ENCODE measurements around the gene RMND1. TPM values are rescaled to one million over a fixed set of nuclear protein-coding genes. Genes with fewer than 3 reads are reported as not detected.

RMND1 gene
- total RNA-seq, 1 experiment from 2014 or later = 37.6 TPM

GRCh38 chr6:151447237-151447636 lies 4.7 kb downstream of the RMND1 start:
- Mint-ChIP-seq H3K9me3 (ENCODE audit: unreplicated experiment) (no peaks in the 10 kb centered on the region), H3K4me3 (ENCODE audit: unreplicated experiment) (no peak overlapping the region), H3K4me1 (ENCODE audit: insufficient read depth, unreplicated experiment) (peaks cover 32% of the 10 kb centered on the region), H3K27ac (ENCODE audit: low read depth, unreplicated experiment) (no peak overlapping the region), H3K36me3 (ENCODE audit: insufficient read depth, unreplicated experiment) (peaks cover 14% of the 10 kb centered on the region), H3K27me3 (ENCODE audit: insufficient read depth, unreplicated experiment) (no peaks in the 10 kb centered on the region)
- no TSS peak for BruUV-seq (replicated peaks)
- ChIA-PET CTCF (interaction anchor here (0.6 to 1.2 kb wide), 4 partner anchors 14 to 215 kb away, joined by 3 to 5 read pairs (median 4); no protein-coding TSS in a partner anchor), POLR2A (interaction anchor here (1.8 to 2.1 kb wide), 2 partner anchors 54 to 56 kb away, joined by 8 to 9 read pairs; partner anchors contain the start of gene ZBTB2)
- DNase-seq (ENCODE audit: unreplicated experiment) = no peak
- intact Hi-C loops (cut with micrococcal nuclease) = no loop called here
- TF ChIP-seq, protein P1, sequence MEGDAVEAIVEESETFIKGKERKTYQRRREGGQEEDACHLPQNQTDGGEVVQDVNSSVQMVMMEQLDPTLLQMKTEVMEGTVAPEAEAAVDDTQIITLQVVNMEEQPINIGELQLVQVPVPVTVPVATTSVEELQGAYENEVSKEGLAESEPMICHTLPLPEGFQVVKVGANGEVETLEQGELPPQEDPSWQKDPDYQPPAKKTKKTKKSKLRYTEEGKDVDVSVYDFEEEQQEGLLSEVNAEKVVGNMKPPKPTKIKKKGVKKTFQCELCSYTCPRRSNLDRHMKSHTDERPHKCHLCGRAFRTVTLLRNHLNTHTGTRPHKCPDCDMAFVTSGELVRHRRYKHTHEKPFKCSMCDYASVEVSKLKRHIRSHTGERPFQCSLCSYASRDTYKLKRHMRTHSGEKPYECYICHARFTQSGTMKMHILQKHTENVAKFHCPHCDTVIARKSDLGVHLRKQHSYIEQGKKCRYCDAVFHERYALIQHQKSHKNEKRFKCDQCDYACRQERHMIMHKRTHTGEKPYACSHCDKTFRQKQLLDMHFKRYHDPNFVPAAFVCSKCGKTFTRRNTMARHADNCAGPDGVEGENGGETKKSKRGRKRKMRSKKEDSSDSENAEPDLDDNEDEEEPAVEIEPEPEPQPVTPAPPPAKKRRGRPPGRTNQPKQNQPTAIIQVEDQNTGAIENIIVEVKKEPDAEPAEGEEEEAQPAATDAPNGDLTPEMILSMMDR (IDR thresholded peaks at IDR 0.05; ENCODE audit: unreplicated experiment) = no peak

- TF ChIP-seq, protein P1 (IDR thresholded peaks at IDR 0.05; ENCODE audit: unreplicated experiment) = no peak
- no peak overlapping the region for H3K4me3 Mint-ChIP-seq (ENCODE audit: unreplicated experiment)
These were observed 6.4 kb downstream of the RMND1 start for GRCh38 chr6:151445482-151445881.

GRCh38 chr6:151443911-151444621 lies 7.9 kb downstream of the RMND1 start:
- H3K27ac Mint-ChIP-seq (ENCODE audit: low read depth, unreplicated experiment) = peak overlapping the region; percentile 67
- H3K36me3 Mint-ChIP-seq (ENCODE audit: insufficient read depth, unreplicated experiment) = peaks cover 20% of the 10 kb centered on the region
- H3K27me3 Mint-ChIP-seq (ENCODE audit: insufficient read depth, unreplicated experiment) = no peaks in the 10 kb centered on the region
- no TSS peak for BruUV-seq (replicated peaks)
- TF ChIP-seq, protein P1 (IDR thresholded peaks at IDR 0.05; ENCODE audit: unreplicated experiment) = no peak
- H3K4me3 Mint-ChIP-seq (ENCODE audit: unreplicated experiment) = no peak overlapping the region
- no peak for DNase-seq (ENCODE audit: unreplicated experiment)
- POLR2A ChIA-PET = no interaction called here
- peaks cover 32% of the 10 kb centered on the region for H3K4me1 Mint-ChIP-seq (ENCODE audit: insufficient read depth, unreplicated experiment)
- H3K9me3 Mint-ChIP-seq (ENCODE audit: unreplicated experiment) = no peaks in the 10 kb centered on the region
- intact Hi-C loops (cut with micrococcal nuclease) = no loop called here
- CTCF ChIA-PET = no interaction called here

More at GRCh38 chr6:151445482-151445881, 6.4 kb downstream of the RMND1 start:
- Mint-ChIP-seq H3K36me3 (ENCODE audit: insufficient read depth, unreplicated experiment) (peaks cover 16% of the 10 kb centered on the region), H3K27ac (ENCODE audit: low read depth, unreplicated experiment) (peak overlapping the region; percentile 21), H3K27me3 (ENCODE audit: insufficient read depth, unreplicated experiment) (no peaks in the 10 kb centered on the region), H3K9me3 (ENCODE audit: unreplicated experiment) (no peaks in the 10 kb centered on the region), H3K4me1 (ENCODE audit: insufficient read depth, unreplicated experiment) (peaks cover 38% of the 10 kb centered on the region)
- ChIA-PET POLR2A (interaction anchor here (1.0 to 2.1 kb wide), 6 partner anchors 8 to 69 kb away, joined by 3 to 13 read pairs (median 4); partner anchors contain the start of gene ZBTB2), CTCF (interaction anchor here (0.7 to 1.0 kb wide), 4 partner anchors 7 to 856 kb away, joined by 3 to 5 read pairs (median 3); no protein-coding TSS in a partner anchor)
- DNase-seq (ENCODE audit: unreplicated experiment) = no peak
- TSS peak; percentile 61 for BruUV-seq (replicated peaks)
- intact Hi-C loops (cut with micrococcal nuclease) = no loop called here

- TF ChIP-seq, protein P1 (IDR thresholded peaks at IDR 0.05; ENCODE audit: unreplicated experiment) = no peak
- peaks cover 25% of the 10 kb centered on the region for H3K36me3 Mint-ChIP-seq (ENCODE audit: insufficient read depth, unreplicated experiment)
- DNase-seq (ENCODE audit: unreplicated experiment) = no peak
- H3K27me3 Mint-ChIP-seq (ENCODE audit: insufficient read depth, unreplicated experiment) = no peaks in the 10 kb centered on the region
- intact Hi-C loops (cut with micrococcal nuclease) = no loop called here
- no peaks in the 10 kb centered on the region for H3K9me3 Mint-ChIP-seq (ENCODE audit: unreplicated experiment)
- CTCF ChIA-PET = no interaction called here
- peak overlapping the region; percentile 67 for H3K27ac Mint-ChIP-seq (ENCODE audit: low read depth, unreplicated experiment)
- H3K4me1 Mint-ChIP-seq (ENCODE audit: insufficient read depth, unreplicated experiment) = peaks cover 31% of the 10 kb centered on the region
- POLR2A ChIA-PET = no interaction called here
- H3K4me3 Mint-ChIP-seq (ENCODE audit: unreplicated experiment) = no peak overlapping the region
- no TSS peak for BruUV-seq (replicated peaks)
These were observed 8.5 kb downstream of the RMND1 start for GRCh38 chr6:151443454-151443853.
